H1 (cell line): ENCODE data around the gene NOX5. TPM values are rescaled to one million over a fixed set of nuclear protein-coding genes. Genes with fewer than 3 reads are reported as not detected.

ENCODE experiments used
- ASH2L ChIP-seq: fragments of 200-600, 300-600 bp; sonication (generic); IDR thresholded peaks from one replicate; pipeline ENCODE4 v1.7.1; 2017; ENCODE audit warnings: low read length
- BCL11A ChIP-seq, 2 experiments: IDR thresholded peaks; one replicate each; pipeline ENCODE4 v1.6.1; 2011; ENCODE audit warnings: low read depth in 2 of 2, low read length in 2 of 2, mild to moderate bottlenecking in 2 of 2
- MAX ChIP-seq: IDR thresholded peaks from 2 replicates; pipeline ENCODE4 v1.6.1; 2012; ENCODE audit warnings: inconsistent platforms
- SIRT6 ChIP-seq: IDR thresholded peaks from one replicate; pipeline ENCODE4 v1.7.1; 2012; ENCODE audit warnings: low read length, inconsistent platforms
- polyA plus RNA-seq, 7 experiments: library from polyadenylated mRNA; depleted of rRNA in 3 of 7; stranded (reverse) in 5 of 7; unstranded in 2 of 7; fragments of >200 nt in 5 of 7; fragments of 200-250 nt in 2 of 7; gene quantifications; 1 replicate in 5 of 7; 2 replicates in 1 of 7; 4 replicates in 1 of 7; pipeline versions ENCODE4 v1.2.1 to v1.2.3, GENCODE V29; 2011 to 2013; ENCODE audit warnings: missing spikeins in 2 of 7, mixed read lengths in 2 of 7
- total RNA-seq: library from RNA; stranded (reverse); fragmentation: NEBNext Ultra II Directional; extraction: Animal tissue kit (Norgen Biotek cat#: 25700); gene quantifications from 2 replicates; pipeline ENCODE4 v1.2.1, GENCODE V29; 2021
- TF ChIP-seq, protein P1 (sequence below): IDR thresholded peaks from 2 replicates; pipeline ENCODE4 v1.6.1; 2011; ENCODE audit warnings: low read depth, mild to moderate bottlenecking, low read length; ENCODE audit not compliant: insufficient read depth

NOX5 gene
- total and polyA plus RNA-seq, 2 of the 8 experiments (the other 6 are each of a cell fraction or from before 2014, with no cell fraction given): under 0.01 TPM; not detected in 1

DNA sequence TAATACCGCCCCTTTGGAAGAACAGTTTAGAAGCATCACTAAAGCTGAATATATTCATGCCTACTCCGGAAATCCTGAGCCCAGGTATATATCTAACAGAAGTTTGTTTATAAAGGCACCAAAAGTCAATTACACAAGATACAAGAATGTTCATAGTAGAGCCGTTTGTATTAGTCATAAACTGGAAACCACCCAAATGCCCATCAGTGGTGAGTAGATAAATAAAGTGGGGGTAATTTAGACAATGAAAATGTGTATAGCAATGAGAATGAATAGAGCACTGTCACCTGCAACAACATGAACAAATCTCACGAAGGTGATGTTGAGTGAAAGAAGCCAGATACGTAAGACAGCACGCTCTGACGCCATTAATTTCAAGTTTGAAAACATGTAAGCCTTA lies 77.7 kb downstream of the NOX5 start (continued):
- TF ChIP-seq ASH2L (no peak), BCL11A (IDR thresholded peaks at IDR 0.05; ENCODE audit: low read depth in 2 of 2, low read length in 2 of 2) (no peak), MAX (no peak), SIRT6 (no peak)
- TF ChIP-seq, protein P1, sequence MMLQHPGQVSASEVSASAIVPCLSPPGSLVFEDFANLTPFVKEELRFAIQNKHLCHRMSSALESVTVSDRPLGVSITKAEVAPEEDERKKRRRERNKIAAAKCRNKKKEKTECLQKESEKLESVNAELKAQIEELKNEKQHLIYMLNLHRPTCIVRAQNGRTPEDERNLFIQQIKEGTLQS: no peak
